B cell (primary cell): ENCODE data around the gene CCDC13. TPM values are rescaled to one million over a fixed set of nuclear protein-coding genes. Genes with fewer than 3 reads are reported as not detected.

Source experiments
- ATAC-seq: fragments of 200-7000 bp; cut with Tn5 transposase; one replicate; pipeline ENCODE4 v1.10.0; 2021; ENCODE audit warnings: low read depth, mild to moderate bottlenecking, moderate number of reproducible peaks, moderate library complexity
- CTCF ChIA-PET: fragments of 350-600 bp; sonication (Branson Sonifier 250); formaldehyde crosslinking; loops from one replicate; lab custom pipeline; 2021; ENCODE audit warnings: antibody characterized with exemption, inconsistent platforms; lab: Charles Lee
- POLR2A ChIA-PET: fragments of 350-600 bp; sonication (Branson Sonifier 250); formaldehyde crosslinking; loops from one replicate; lab custom pipeline; 2021; ENCODE audit warnings: antibody characterized with exemption; lab: Charles Lee
- DNase-seq: peaks from one replicate; pipeline ENCODE4 v3.0.0; 2013
- H2AFZ ChIP-seq: 2 replicates; pipeline ENCODE4 v1.6.1; 2012; ENCODE audit warnings: mild to moderate bottlenecking, low read depth, low read length; ENCODE audit not compliant: insufficient read depth, poor library complexity, severe bottlenecking
- H3K27ac ChIP-seq, 2 donors: 1 replicate in 1 of 2; 2 replicates in 1 of 2; pipeline ENCODE4 v1.5.1; 2012 to 2013; ENCODE audit warnings: low read length in 2 of 2, mild to moderate bottlenecking in 2 of 2, moderate library complexity in 1 of 2
- H3K27me3 ChIP-seq, 4 experiments: fragments of 200-600 bp in 1 of 4; sonication (generic) in 1 of 4; replicated peaks in 1 of 4; 1 replicate in 2 of 4; 2 replicates in 2 of 4; pipeline versions ENCODE4 v1.6.1 to v1.7.0; 2013 to 2016; ENCODE audit warnings: low read length in 3 of 4, mild to moderate bottlenecking in 2 of 4, mixed read lengths in 1 of 4, moderate library complexity in 1 of 4; ENCODE audit not compliant: insufficient read depth in 4 of 4, control insufficient read depth in 3 of 4; ENCODE audit errors: control extremely low read depth in 1 of 4
- H3K36me3 ChIP-seq, 2 experiments: replicated peaks in 1 of 2; 1 replicate in 1 of 2; 2 replicates in 1 of 2; pipeline versions ENCODE4 v1.6.1 to v1.7.1; 2013; ENCODE audit warnings: low read length in 1 of 2; ENCODE audit not compliant: insufficient read depth in 2 of 2, control insufficient read depth in 1 of 2; ENCODE audit errors: control extremely low read depth in 1 of 2, extremely low read depth in 1 of 2
- H3K4me1 ChIP-seq, 2 donors: fragments of 200-600 bp in 1 of 2; sonication (generic) in 1 of 2; 1 replicate in 1 of 2; 2 replicates in 1 of 2; pipeline versions ENCODE4 v1.5.1 to v1.6.1; 2013 to 2017; ENCODE audit warnings: low read length in 2 of 2; ENCODE audit not compliant: control insufficient read depth in 2 of 2, insufficient read depth in 2 of 2
- H3K4me2 ChIP-seq: replicated peaks from 2 replicates; pipeline ENCODE3; 2012; ENCODE audit warnings: mild to moderate bottlenecking, low read depth, low read length; ENCODE audit not compliant: poor library complexity, severe bottlenecking
- H3K4me3 ChIP-seq, 5 experiments: fragments of 200-600 bp in 1 of 5; sonication (generic) in 1 of 5; 1 replicate in 3 of 5; 2 replicates in 2 of 5; pipeline versions ENCODE4 v1.5.1 to v1.7.0; 2011 to 2016; ENCODE audit warnings: low read length in 4 of 5, mild to moderate bottlenecking in 4 of 5, low read depth in 2 of 5, control low read depth in 1 of 5, moderate library complexity in 1 of 5; ENCODE audit not compliant: insufficient read depth in 1 of 5; ENCODE audit errors: control extremely low read depth in 1 of 5, extremely low read depth in 1 of 5
- H3K79me2 ChIP-seq: fragments of 200-600 bp; sonication (generic); one replicate; pipeline ENCODE4 v1.6.0; 2016; ENCODE audit warnings: low read length; ENCODE audit not compliant: control insufficient read depth, insufficient read depth
- H3K9ac ChIP-seq: fragments of 200-600 bp; sonication (generic); 2 replicates; pipeline ENCODE4 v1.6.1; 2017; ENCODE audit warnings: mild to moderate bottlenecking, low read length, moderate library complexity
- H3K9me3 ChIP-seq, 3 donors: one replicate each; pipeline versions ENCODE4 v1.6.1 to v1.7.1; 2013; ENCODE audit warnings: low read length in 2 of 3; ENCODE audit not compliant: control insufficient read depth in 2 of 3, insufficient read depth in 1 of 3; ENCODE audit errors: control extremely low read depth in 1 of 3
- H4K20me1 ChIP-seq: 2 replicates; pipeline ENCODE4 v1.6.0; 2012; ENCODE audit warnings: mild to moderate bottlenecking, low read length; ENCODE audit not compliant: insufficient read depth, control insufficient read depth, poor library complexity, severe bottlenecking
- H3K27ac Mint-ChIP-seq: one replicate; pipeline ENCODE4 v1.8.0; 2021; ENCODE audit warnings: mixed read lengths
- H3K27me3 Mint-ChIP-seq: one replicate; pipeline ENCODE4 v1.8.0; 2021; ENCODE audit warnings: mixed read lengths
- H3K4me1 Mint-ChIP-seq: one replicate; pipeline ENCODE4 v1.8.0; 2021; ENCODE audit warnings: mixed read lengths
- H3K4me3 Mint-ChIP-seq: one replicate; pipeline ENCODE4 v1.8.0; 2021; ENCODE audit warnings: mixed read lengths
- H3K9me3 Mint-ChIP-seq: one replicate; pipeline ENCODE4 v1.8.0; 2022; ENCODE audit warnings: mixed read lengths; ENCODE audit not compliant: insufficient read depth
- EZH2 ChIP-seq: IDR thresholded peaks from 2 replicates; pipeline ENCODE4 v1.6.1; 2012; ENCODE audit warnings: borderline replicate concordance, low read depth, mild to moderate bottlenecking, moderate library complexity, low read length; ENCODE audit not compliant: insufficient read depth, poor library complexity, severe bottlenecking
- WGBS: methylation state at CpG from one replicate; pipeline ENCODE4 v1.1.5; 2013; ENCODE audit warnings: missing lambda C conversion rate; ENCODE audit not compliant: insufficient coverage; 5-methylcytosine and 5-hydroxymethylcytosine counted together
- intact Hi-C: fragments of 100-400 bp; cut with micrococcal nuclease; formaldehyde crosslinking; loops from one replicate; pipeline ENCODE4 v1.10.0; 2022
- polyA plus RNA-seq: library from polyadenylated mRNA; depleted of rRNA; stranded (reverse); fragments of >200 nt; gene quantifications from 2 replicates; pipeline ENCODE4 v1.2.3, GENCODE V29; 2012
- total RNA-seq, 2 donors: library from RNA; stranded (reverse); fragments of 120-200 nt in 1 of 2; gene quantifications; 1 replicate in 1 of 2; 2 replicates in 1 of 2; pipeline versions ENCODE4 v1.2.3 to v1.2.4, GENCODE V29; 2013 to 2022
- TF ChIP-seq, protein P1 (sequence below): fragments of 200-600 bp; IDR thresholded peaks from one replicate; pipeline ENCODE4 v1.8.0; 2022; ENCODE audit warnings: antibody characterized with exemption, mild to moderate bottlenecking

CCDC13 gene
- total and polyA plus RNA-seq, 2 donors (not counting 1 experiment from before 2014, with no cell fraction given), result 1.5 to 1.9 TPM

DNA sequence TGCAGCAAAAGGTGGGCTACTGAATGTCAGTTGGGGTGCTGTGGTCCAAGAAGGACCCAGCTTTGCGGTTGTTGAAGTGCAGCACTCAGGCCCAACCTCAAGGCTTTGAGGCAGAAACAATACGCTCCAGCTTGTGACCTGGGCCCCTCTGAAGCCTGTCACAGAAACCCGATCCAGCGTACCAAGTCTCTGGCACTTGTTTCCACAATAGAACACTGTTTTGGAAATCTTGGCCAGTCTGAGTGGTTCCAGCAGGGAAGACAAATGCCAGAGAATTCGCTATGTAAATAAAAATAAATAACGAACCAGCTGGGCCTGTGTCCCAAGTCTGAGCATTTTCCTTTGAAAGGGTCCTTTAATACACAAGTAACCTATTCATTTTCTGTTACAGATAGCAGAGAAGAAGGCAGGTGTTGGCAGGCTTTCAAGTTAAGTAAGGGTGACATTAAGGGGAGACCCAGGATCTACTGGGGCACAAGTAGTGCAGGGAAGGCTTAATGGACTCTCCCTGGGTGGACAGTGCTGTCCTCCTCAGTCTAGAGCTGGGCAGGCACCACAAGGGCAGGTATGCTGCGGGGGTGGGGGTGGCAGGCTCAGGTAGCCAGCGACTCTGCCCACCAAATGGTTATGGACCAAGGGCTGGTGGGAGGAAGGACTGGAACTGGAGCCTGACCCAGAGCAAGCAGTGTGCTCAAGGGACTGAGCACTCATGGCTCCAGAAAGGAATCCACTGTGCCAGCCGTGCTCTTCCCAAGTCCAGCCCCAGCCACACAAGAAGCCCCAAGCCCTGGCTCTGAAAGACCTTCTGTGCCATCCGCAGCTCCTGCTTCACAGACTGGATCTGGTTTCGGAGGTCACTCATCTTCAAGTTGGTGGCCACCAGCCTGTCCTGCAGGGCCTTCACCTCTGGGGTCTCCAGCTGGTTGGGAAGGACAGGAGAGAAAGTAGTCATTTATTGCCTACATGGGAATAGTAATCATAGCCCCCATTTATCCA lies 26.3 kb downstream of the CCDC13 start:
- H3K27me3 ChIP-seq, result no peaks in the 10 kb centered on the region
- TF ChIP-seq, protein P1, sequence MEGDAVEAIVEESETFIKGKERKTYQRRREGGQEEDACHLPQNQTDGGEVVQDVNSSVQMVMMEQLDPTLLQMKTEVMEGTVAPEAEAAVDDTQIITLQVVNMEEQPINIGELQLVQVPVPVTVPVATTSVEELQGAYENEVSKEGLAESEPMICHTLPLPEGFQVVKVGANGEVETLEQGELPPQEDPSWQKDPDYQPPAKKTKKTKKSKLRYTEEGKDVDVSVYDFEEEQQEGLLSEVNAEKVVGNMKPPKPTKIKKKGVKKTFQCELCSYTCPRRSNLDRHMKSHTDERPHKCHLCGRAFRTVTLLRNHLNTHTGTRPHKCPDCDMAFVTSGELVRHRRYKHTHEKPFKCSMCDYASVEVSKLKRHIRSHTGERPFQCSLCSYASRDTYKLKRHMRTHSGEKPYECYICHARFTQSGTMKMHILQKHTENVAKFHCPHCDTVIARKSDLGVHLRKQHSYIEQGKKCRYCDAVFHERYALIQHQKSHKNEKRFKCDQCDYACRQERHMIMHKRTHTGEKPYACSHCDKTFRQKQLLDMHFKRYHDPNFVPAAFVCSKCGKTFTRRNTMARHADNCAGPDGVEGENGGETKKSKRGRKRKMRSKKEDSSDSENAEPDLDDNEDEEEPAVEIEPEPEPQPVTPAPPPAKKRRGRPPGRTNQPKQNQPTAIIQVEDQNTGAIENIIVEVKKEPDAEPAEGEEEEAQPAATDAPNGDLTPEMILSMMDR, result no peak
- no peak for TF ChIP-seq EZH2
- H3K4me2 ChIP-seq, result no peak overlapping the region
- no peaks in the 10 kb centered on the region for H3K36me3 ChIP-seq
- H3K4me3 ChIP-seq, result no peak overlapping the region
- H2AFZ ChIP-seq, result no peak overlapping the region
- H3K9me3 ChIP-seq, result no peaks in the 10 kb centered on the region
- ATAC-seq (no peak), DNase-seq (no peak)
- 98% methylated on average over 9 of the region's 11 CpGs for WGBS
- Mint-ChIP-seq H3K4me3 (no peak overlapping the region), H3K9me3 (no peaks in the 10 kb centered on the region), H3K4me1 (peaks cover 13% of the 10 kb centered on the region), H3K27me3 (no peaks in the 10 kb centered on the region), H3K27ac (no peak overlapping the region)
- intact Hi-C loops, result no loop called here
- peaks cover 0 to 3% of the 10 kb centered on the region in 2 donors for H3K4me1 ChIP-seq
- H3K79me2 ChIP-seq, result no peaks in the 10 kb centered on the region
- no peak overlapping the region for H3K9ac ChIP-seq
- H4K20me1 ChIP-seq, result no peaks in the 10 kb centered on the region
- H3K27ac ChIP-seq, result no peak overlapping the region
- ChIA-PET CTCF (interaction anchor here (0.9 to 2.8 kb wide), 3 partner anchors 10 to 81 kb away, joined by 3 to 13 read pairs (median 3); no protein-coding TSS in a partner anchor), POLR2A (no interaction called here)
